Activated gamma-delta T cell treated with Interleukin-2 at 50 U/mL for 16 hours (primary cell): Measurements from ENCODE around the gene PIAS1.
"Not testable (repeated sequence)": the region's sequence is repeated elsewhere in the genome, so short reads cannot be mapped to it uniquely, and the experiment has no call there.

ENCODE experiments used
- DNase-seq: peaks from one replicate; pipeline ENCODE4 v3.0.0-alpha.2; 2020

The PIAS1 gene

DNA sequence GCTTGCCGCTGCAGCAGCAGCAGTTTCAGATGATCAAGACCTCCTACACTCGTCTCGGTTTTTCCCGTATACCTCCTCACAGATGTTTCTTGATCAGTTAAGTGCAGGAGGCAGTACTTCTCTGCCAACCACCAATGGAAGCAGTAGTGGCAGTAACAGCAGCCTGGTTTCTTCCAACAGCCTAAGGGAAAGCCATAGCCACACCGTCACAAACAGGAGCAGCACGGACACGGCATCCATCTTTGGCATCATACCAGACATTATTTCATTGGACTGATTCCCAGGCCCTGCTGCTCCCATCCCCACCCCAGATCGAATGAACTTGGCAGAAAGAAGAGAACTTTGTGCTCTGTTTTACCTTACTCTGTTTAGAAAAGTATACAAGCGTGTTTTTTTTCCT is 133.4 kb downstream of the PIAS1 start:
- DNase-seq: no peak

GRCh38 chr15:68188647-68189046 is 134.5 kb downstream of the PIAS1 start:
- no peak for DNase-seq

- DNase-seq: no peak
Measured at GRCh38 chr15:68190048-68190447, 135.9 kb downstream of the PIAS1 start.

GRCh38 chr15:68191555-68191954 is 137.4 kb downstream of the PIAS1 start:
- DNase-seq: no peak

- DNase-seq: no peak
Measured at GRCh38 chr15:68192117-68192516, 138.0 kb downstream of the PIAS1 start.

DNA sequence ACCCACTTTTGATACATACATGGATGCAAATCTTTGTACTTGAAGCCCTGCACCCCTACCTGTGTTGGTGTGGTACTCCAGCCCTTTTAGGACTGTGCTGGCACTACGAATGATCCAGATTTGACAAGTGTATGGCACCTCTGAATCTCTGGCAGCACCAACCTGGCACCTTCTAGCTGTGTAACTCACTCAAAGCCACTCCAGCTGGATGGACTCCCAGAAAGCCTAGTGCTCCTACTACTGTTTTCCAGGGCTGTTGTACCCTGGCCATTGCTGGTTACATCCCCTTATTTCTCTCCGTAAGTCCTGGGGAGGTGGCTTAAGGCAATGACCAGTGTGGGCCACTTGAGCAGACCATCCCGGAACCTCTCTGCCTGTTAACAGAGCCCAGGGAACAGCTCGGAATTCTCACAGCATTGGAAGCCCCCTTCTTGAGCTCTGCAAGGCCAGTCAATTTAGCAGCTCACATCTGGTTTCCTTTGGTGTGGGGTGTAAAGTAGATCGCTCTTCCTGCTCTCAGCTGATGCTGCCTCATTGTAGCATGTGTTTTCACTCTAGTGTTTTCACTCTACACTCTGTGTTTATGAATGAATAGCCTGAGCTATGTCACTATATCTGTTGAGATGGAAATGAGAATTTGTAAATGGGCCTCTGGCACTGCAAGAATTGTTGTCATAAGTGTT is 138.8 kb downstream of the PIAS1 start:
- DNase-seq: no peak

DNA sequence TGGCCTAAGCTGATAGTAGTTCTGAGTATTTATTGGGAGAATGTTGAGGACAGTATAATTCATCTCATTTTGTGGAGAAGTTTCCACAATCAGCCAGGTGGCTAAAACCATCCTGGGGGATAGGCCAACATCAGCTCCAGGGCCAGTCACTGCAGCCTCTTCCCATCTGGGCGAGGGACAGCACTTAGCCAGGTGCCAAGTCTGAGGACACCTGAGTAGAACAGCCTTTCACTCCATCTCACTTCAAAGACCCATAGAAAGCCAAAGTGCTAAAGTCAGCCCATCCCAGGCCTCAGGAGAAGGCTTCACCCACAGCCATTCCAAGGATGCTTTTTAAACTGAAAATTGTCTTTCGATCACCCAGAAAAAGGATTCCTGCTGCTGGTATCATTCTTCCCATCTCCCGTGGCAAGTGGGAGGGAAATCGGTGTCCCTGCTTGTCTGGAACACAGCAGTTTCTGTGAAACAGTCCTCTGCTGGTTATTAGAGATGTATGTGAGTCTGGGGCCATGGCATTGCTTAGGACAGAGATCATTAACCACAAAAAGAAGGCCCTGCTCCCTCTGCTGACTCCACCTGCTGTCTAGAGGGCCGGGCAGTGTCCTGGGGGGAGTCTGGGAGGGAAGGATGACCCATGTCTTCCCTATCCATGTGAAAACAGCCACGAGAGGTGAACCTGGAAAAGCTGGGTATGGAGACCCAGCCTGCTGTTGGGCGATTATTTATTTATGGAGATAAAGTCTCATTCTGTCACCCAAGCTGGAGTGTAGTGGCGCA is 141.4 kb downstream of the PIAS1 start:
- DNase-seq: no peak

GRCh38 chr15:68196445-68197169 is 142.5 kb downstream of the PIAS1 start:
- no peak for DNase-seq

- no peak for DNase-seq
Measured at GRCh38 chr15:68197170-68197492, 143.0 kb downstream of the PIAS1 start.

DNA sequence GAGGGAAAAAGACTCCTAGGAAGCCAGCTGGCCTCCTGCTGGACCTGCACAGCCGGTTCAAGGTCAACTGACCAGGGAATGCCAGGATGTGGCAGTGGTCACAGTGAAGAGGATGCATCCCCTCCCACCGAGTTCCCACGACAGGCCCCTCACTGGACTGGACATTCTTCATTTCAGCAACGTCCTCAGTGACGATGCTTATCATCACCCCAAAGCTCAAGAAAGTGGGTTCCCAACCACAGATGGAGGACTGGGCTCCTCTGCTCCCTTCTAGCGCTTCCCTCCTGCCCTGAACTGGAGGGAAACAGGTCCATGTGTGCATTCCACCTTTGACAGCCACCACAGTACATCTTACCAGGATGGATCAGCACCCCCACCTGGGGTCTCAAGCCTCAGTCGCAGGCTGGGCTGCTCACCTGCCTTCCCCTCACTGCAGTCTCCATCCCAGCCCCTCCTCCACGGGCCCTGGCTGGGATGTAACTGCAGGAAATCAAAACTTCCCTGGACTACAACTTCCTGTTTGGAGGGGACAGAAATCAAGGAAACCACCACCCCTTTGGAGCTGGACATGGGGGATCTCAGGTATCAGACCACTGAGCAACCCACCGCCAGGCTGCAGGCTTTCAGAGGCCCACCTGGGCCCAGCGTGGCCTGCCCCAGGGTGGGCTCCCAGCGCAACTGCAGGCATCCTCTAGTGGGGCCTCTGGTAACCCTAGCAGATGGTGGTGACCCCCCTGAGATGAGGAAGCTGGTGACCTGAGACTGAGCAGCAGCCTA is 143.7 kb downstream of the PIAS1 start:
- DNase-seq: no peak

GRCh38 chr15:68199340-68199739 is 145.2 kb downstream of the PIAS1 start:
- DNase-seq: no peak

DNA sequence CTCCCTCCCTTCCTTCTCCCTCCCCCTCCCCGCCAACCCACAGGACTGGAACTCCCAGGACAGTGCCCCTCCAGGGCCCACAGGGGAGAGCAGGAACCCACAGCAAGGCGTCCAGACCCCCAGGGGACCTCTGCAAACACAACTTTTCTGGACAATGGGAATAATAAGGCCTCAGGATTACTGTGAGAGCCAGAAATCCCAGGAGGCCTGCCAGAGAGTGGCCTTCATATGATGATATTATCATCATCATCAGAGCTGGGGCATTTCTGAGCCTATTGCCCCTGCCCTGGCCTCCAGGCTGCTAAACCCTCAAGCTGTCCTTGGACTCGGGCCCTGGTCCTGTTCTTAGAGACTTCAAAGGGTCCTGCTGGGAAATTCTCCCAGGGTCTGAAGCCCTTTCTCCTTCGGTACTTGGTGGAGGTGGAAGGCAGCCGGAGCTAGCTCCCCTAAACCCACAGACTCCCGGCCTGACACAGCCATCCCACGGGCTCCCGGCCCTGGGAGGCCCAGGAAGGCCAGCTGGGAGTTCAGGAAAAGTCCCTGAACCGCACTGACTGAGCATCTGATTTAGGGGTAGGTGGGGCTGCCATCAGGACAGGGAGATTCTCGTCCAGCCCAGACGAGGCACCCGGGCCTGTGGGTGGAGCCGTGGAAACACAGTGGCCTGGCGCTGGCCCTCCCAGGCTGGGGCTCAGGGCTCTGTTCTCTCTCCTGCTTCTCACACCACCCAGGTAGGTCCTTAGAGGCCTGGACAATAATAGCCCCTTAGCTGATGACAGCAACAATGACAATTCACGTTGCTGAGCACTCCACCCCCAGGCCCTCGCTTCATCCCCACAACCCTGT is 146.1 kb downstream of the PIAS1 start:
- no peak for DNase-seq

GRCh38 chr15:68201153-68201878 is 147.2 kb downstream of the PIAS1 start:
- no peak for DNase-seq

GRCh38 chr15:68201879-68202261 is 147.8 kb downstream of the PIAS1 start:
- no peak for DNase-seq

GRCh38 chr15:68202994-68203393 is 148.9 kb downstream of the PIAS1 start:
- not testable (repeated sequence) for DNase-seq

DNA sequence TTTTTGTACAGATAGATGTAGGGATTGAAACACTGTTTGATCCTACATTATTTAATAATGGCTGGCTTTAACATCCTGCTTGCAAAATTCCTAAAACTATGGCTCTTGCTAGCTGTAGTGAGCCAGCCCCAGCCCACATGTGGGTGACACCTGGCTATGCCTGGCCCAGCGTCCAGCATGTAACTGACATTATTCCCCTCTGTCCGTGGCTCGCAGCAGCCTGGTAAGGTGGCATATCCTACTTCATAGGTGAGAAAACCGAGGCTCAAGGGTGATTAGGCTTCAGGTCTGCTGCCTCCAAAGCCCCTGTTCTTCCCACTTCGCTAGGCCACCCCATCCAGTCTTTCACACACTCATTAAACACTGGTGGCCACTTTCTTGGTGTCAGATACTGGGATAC is 149.4 kb downstream of the PIAS1 start:
- no peak for DNase-seq

GRCh38 chr15:68203956-68204355 is 149.8 kb downstream of the PIAS1 start:
- no peak for DNase-seq

- DNase-seq: no peak
Measured at GRCh38 chr15:68204361-68204760, 150.2 kb downstream of the PIAS1 start.

GRCh38 chr15:68204776-68205557 is 150.9 kb downstream of the PIAS1 start, which contains the start of gene CALML4:
TSS of gene CALML4 (minus strand) at chr15:68205332. CDS start at chr15:68205247, 85 bp downstream.
- DNase-seq: no peak

DNA sequence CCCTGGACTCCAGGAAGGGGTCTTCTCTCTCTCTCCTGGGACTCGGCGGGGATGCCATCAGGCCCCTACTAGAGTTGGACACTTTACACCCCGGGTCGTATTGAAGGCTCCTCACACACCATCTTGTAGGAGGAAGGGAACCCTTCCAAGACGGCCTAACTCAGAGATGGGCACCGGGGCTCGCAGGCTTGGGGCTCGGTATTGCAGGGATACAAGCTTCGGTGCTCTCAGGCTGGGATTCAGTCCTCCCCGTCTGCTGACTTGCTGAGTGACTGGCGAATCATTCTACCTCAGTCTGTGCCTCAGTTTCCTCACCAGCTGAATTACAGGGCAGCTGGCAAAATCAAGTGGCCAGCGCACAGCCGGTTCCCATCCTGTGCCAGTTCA is 151.4 kb downstream of the PIAS1 start:
- DNase-seq: no peak
